Skeletal muscle tissue (tissue), 4 donors: ENCODE data around the gene WDFY1. TPM values are rescaled to one million over a fixed set of nuclear protein-coding genes. Genes with fewer than 3 reads are reported as not detected.
"Not testable (repeated sequence)": the region's sequence is repeated elsewhere in the genome, so short reads cannot be mapped to it uniquely, and the experiment has no call there.

Experiments
- H3K27ac ChIP-seq: one replicate; pipeline ENCODE4 v1.7.0; 2013; ENCODE audit warnings: mild to moderate bottlenecking, low read depth, low read length, inconsistent platforms
- H3K27me3 ChIP-seq, 3 donors: one replicate each; pipeline ENCODE4 v1.7.0; 2013; ENCODE audit warnings: low read length in 3 of 3; ENCODE audit not compliant: control insufficient read depth in 3 of 3, insufficient read depth in 3 of 3
- H3K36me3 ChIP-seq, 3 donors: one replicate each; pipeline ENCODE4 v1.7.0; 2013; ENCODE audit warnings: low read length in 3 of 3; ENCODE audit not compliant: control insufficient read depth in 3 of 3, insufficient read depth in 3 of 3
- H3K4me1 ChIP-seq, 3 donors: one replicate each; pipeline ENCODE4 v1.7.0; 2013; ENCODE audit warnings: low read length in 3 of 3, mild to moderate bottlenecking in 3 of 3; ENCODE audit not compliant: control insufficient read depth in 3 of 3, insufficient read depth in 3 of 3
- H3K4me3 ChIP-seq, 3 donors: one replicate each; pipeline ENCODE4 v1.7.0; 2013; ENCODE audit warnings: low read length in 3 of 3
- H3K9ac ChIP-seq, 3 donors: one replicate each; pipeline ENCODE4 v1.7.0; 2013; ENCODE audit warnings: low read length in 3 of 3, mild to moderate bottlenecking in 3 of 3, moderate library complexity in 2 of 3, low read depth in 1 of 3
- H3K9me3 ChIP-seq, 3 donors: one replicate each; pipeline ENCODE4 v1.7.0; 2013; ENCODE audit warnings: low read length in 3 of 3; ENCODE audit not compliant: control insufficient read depth in 3 of 3
- total RNA-seq: library from RNA; depleted of rRNA; stranded (reverse); fragments of >200 nt; gene quantifications from one replicate; pipeline ENCODE4 v1.2.3, GENCODE V29; 2014
- donor health status: Osteomylitis.

WDFY1 gene
- total RNA-seq, 1 donor from 2014 or later, result 38.1 TPM

- Histone ChIP-seq H3K9ac (no peak overlapping the region), H3K4me1 (no peaks in the 10 kb centered on the region), H3K27ac (no peak overlapping the region), H3K36me3 (peaks cover 14 to 42% (median 34%) of the 10 kb centered on the region in 3 donors), H3K4me3 (no peak overlapping the region), H3K9me3 (no peaks in the 10 kb centered on the region), H3K27me3 (no peaks in the 10 kb centered on the region)
Observed at GRCh38 chr2:223886726-223887125, 58.4 kb downstream of the WDFY1 start.

- no peaks in the 10 kb centered on the region for H3K27me3 ChIP-seq
- H3K9me3 ChIP-seq, result no peaks in the 10 kb centered on the region
- no peak overlapping the region for H3K4me3 ChIP-seq
- H3K36me3 ChIP-seq, result peaks cover 27 to 50% (median 39%) of the 10 kb centered on the region in 3 donors
- H3K27ac ChIP-seq, result no peak overlapping the region
- no peak overlapping the region for H3K9ac ChIP-seq
- H3K4me1 ChIP-seq, result no peaks in the 10 kb centered on the region
Observed at GRCh38 chr2:223884399-223884798, 60.7 kb downstream of the WDFY1 start.

GRCh38 chr2:223882715-223883114, 62.4 kb downstream of the WDFY1 start:
- H3K36me3 ChIP-seq, result peaks cover 34 to 60% (median 46%) of the 10 kb centered on the region in 3 donors
- no peaks in the 10 kb centered on the region for H3K4me1 ChIP-seq
- no peak overlapping the region for H3K4me3 ChIP-seq
- no peak overlapping the region for H3K9ac ChIP-seq
- no peak overlapping the region for H3K27ac ChIP-seq
- H3K27me3 ChIP-seq, result no peaks in the 10 kb centered on the region
- H3K9me3 ChIP-seq, result no peaks in the 10 kb centered on the region

GRCh38 chr2:223880796-223881195, 64.3 kb downstream of the WDFY1 start:
- H3K9me3 ChIP-seq, result no peaks in the 10 kb centered on the region
- no peak overlapping the region for H3K27ac ChIP-seq
- H3K27me3 ChIP-seq, result no peaks in the 10 kb centered on the region
- no peaks in the 10 kb centered on the region for H3K4me1 ChIP-seq
- no peak overlapping the region for H3K9ac ChIP-seq
- H3K36me3 ChIP-seq, result peaks cover 38 to 68% (median 57%) of the 10 kb centered on the region in 3 donors
- H3K4me3 ChIP-seq, result no peak overlapping the region

- H3K4me3 ChIP-seq, result no peak overlapping the region
- H3K27me3 ChIP-seq, result no peaks in the 10 kb centered on the region
- no peaks in the 10 kb centered on the region for H3K4me1 ChIP-seq
Observed at GRCh38 chr2:223877721-223878410, 67.3 kb downstream of the WDFY1 start.

GRCh38 chr2:223873672-223874071, 71.5 kb downstream of the WDFY1 start:
- Histone ChIP-seq H3K9ac (no peak overlapping the region), H3K36me3 (peaks cover 20 to 44% (median 41%) of the 10 kb centered on the region in 3 donors), H3K27me3 (no peaks in the 10 kb centered on the region), H3K4me3 (no peak overlapping the region), H3K9me3 (no peaks in the 10 kb centered on the region), H3K4me1 (no peaks in the 10 kb centered on the region), H3K27ac (no peak overlapping the region)

More at GRCh38 chr2:223877721-223878410, 67.3 kb downstream of the WDFY1 start:
- H3K9me3 ChIP-seq, result no peaks in the 10 kb centered on the region
- no peak overlapping the region for H3K27ac ChIP-seq
- no peak overlapping the region for H3K9ac ChIP-seq
- peaks cover 40 to 67% (median 57%) of the 10 kb centered on the region in 3 donors for H3K36me3 ChIP-seq

GRCh38 chr2:223872772-223873171, 72.4 kb downstream of the WDFY1 start:
- H3K4me3 ChIP-seq, H3K9ac ChIP-seq, H3K4me1 ChIP-seq, H3K9me3 ChIP-seq, H3K27ac ChIP-seq, H3K27me3 ChIP-seq: not testable (repeated sequence)
- peaks cover 11 to 36% (median 33%) of the 10 kb centered on the region in 3 donors for H3K36me3 ChIP-seq

- H3K9ac ChIP-seq, H3K9me3 ChIP-seq, H3K4me1 ChIP-seq, H3K27me3 ChIP-seq, H3K27ac ChIP-seq, H3K4me3 ChIP-seq: not testable (repeated sequence)
- peaks cover 8 to 27% (median 23%) of the 10 kb centered on the region in 3 donors for H3K36me3 ChIP-seq
Observed at GRCh38 chr2:223871661-223872060, 73.5 kb downstream of the WDFY1 start.

GRCh38 chr2:223870840-223871611, 74.1 kb downstream of the WDFY1 start:
- Histone ChIP-seq H3K4me1 (no peaks in the 10 kb centered on the region), H3K9me3 (no peaks in the 10 kb centered on the region), H3K4me3 (no peak overlapping the region), H3K27ac (no peak overlapping the region), H3K36me3 (peaks cover 8 to 26% (median 18%) of the 10 kb centered on the region in 3 donors), H3K27me3 (no peaks in the 10 kb centered on the region), H3K9ac (no peak overlapping the region)

GRCh38 chr2:223868005-223868404, 77.1 kb downstream of the WDFY1 start:
- no peak overlapping the region for H3K9ac ChIP-seq
- no peak overlapping the region for H3K27ac ChIP-seq
- no peaks in the 10 kb centered on the region for H3K9me3 ChIP-seq
- no peaks in the 10 kb centered on the region for H3K27me3 ChIP-seq
- no peak overlapping the region for H3K4me3 ChIP-seq
- H3K36me3 ChIP-seq, result peaks cover 3 to 8% (median 3%) of the 10 kb centered on the region in 3 donors
- H3K4me1 ChIP-seq, result no peaks in the 10 kb centered on the region
